Endothelial cell (in vitro differentiated cells): ENCODE results near the gene LACRT. TPM values are rescaled to one million over a fixed set of nuclear protein-coding genes. Genes with fewer than 3 reads are reported as not detected.

ENCODE experiments used
- DNase-seq: peaks from one replicate; pipeline ENCODE4 v3.0.0; 2021; ENCODE audit warnings: low spot score
- H3K27ac Mint-ChIP-seq: one replicate; pipeline ENCODE4 v1.8.0; 2021; ENCODE audit warnings: mixed read lengths, inconsistent platforms; ENCODE audit not compliant: unreplicated experiment
- H3K27me3 Mint-ChIP-seq: one replicate; pipeline ENCODE4 v1.8.0; 2021; ENCODE audit warnings: mild to moderate bottlenecking, moderate library complexity, mixed read lengths, inconsistent platforms; ENCODE audit not compliant: unreplicated experiment
- H3K36me3 Mint-ChIP-seq: one replicate; pipeline ENCODE4 v1.8.0; 2021; ENCODE audit warnings: mild to moderate bottlenecking, low read depth, mixed read lengths, inconsistent platforms; ENCODE audit not compliant: unreplicated experiment
- H3K4me1 Mint-ChIP-seq: one replicate; pipeline ENCODE4 v1.8.0; 2021; ENCODE audit warnings: mild to moderate bottlenecking, mixed read lengths, inconsistent platforms; ENCODE audit not compliant: unreplicated experiment
- H3K4me3 Mint-ChIP-seq: one replicate; pipeline ENCODE4 v1.8.0; 2021; ENCODE audit warnings: mild to moderate bottlenecking, mixed read lengths, inconsistent platforms; ENCODE audit not compliant: unreplicated experiment
- H3K9me3 Mint-ChIP-seq: one replicate; pipeline ENCODE4 v1.8.0; 2021; ENCODE audit warnings: mixed read lengths, inconsistent platforms; ENCODE audit not compliant: unreplicated experiment
- CTCF ChIP-seq: fragments of 200-600 bp; sonication (generic); IDR thresholded peaks from one replicate; pipeline ENCODE4 v1.5.0; 2021; ENCODE audit warnings: antibody characterized with exemption; ENCODE audit not compliant: unreplicated experiment
- total RNA-seq: library from RNA; stranded (reverse); fragmentation: NEBNext Ultra II Directional; extraction: Animal tissue kit (Norgen Biotek cat#: 25700); gene quantifications from one replicate; pipeline ENCODE4 v1.2.1, GENCODE V29; 2021; ENCODE audit not compliant: unreplicated experiment

Gene LACRT
- total RNA-seq, 1 donor from 2014 or later: not detected

- TF ChIP-seq CTCF: no peak
- Mint-ChIP-seq H3K27me3 (peaks cover 18% of the 10 kb centered on the region), H3K4me3 (no peak overlapping the region), H3K36me3 (no peaks in the 10 kb centered on the region), H3K27ac (no peak overlapping the region), H3K4me1 (peaks cover 14% of the 10 kb centered on the region), H3K9me3 (no peaks in the 10 kb centered on the region)
- DNase-seq: no peak
Observed at GRCh38 chr12:54583726-54584125, 51.0 kb downstream of the LACRT start.

GRCh38 chr12:54581412-54581811 lies 53.3 kb downstream of the LACRT start:
- peaks cover 7% of the 10 kb centered on the region for H3K36me3 Mint-ChIP-seq
- peaks cover 7% of the 10 kb centered on the region for H3K27me3 Mint-ChIP-seq
- no peak for DNase-seq
- no peaks in the 10 kb centered on the region for H3K9me3 Mint-ChIP-seq
- no peak for TF ChIP-seq CTCF
- no peak overlapping the region for H3K27ac Mint-ChIP-seq
- no peak overlapping the region for H3K4me3 Mint-ChIP-seq
- H3K4me1 Mint-ChIP-seq: peaks cover 6% of the 10 kb centered on the region

Other genes starting within 250 kb of the LACRT start
- 688 TPM for gene ITGA5, start 215.6 kb downstream of the LACRT start, total RNA-seq
- gene GTSF1, start 161.3 kb downstream of the LACRT start, total RNA-seq: not detected
- 3.3 TPM for gene NCKAP1L, start 137.1 kb downstream of the LACRT start, total RNA-seq
- 4.1 TPM for gene PDE1B, start 85.3 kb downstream of the LACRT start, total RNA-seq
- 1.3 TPM for gene PPP1R1A, start 46.2 kb downstream of the LACRT start, total RNA-seq
- not detected for gene DCD, start 13.5 kb upstream of the LACRT start, total RNA-seq
- 15.4 TPM for gene MUCL1, start 219.6 kb upstream of the LACRT start, total RNA-seq